ENCODE measurements around the gene FAM111B.
"Not testable (repeated sequence)": the region's sequence is repeated elsewhere in the genome, so short reads cannot be mapped to it uniquely, and the experiment has no call there.

Gene FAM111B

GRCh38 chr11:59106363-59107336 lies at the start of gene FAM111B:
FAM111B (plus strand) TSS chr11:59107237; CDS start chr11:59109626, 2,389 bp downstream.
- peak; percentile 95 for DNase-seq

DNA sequence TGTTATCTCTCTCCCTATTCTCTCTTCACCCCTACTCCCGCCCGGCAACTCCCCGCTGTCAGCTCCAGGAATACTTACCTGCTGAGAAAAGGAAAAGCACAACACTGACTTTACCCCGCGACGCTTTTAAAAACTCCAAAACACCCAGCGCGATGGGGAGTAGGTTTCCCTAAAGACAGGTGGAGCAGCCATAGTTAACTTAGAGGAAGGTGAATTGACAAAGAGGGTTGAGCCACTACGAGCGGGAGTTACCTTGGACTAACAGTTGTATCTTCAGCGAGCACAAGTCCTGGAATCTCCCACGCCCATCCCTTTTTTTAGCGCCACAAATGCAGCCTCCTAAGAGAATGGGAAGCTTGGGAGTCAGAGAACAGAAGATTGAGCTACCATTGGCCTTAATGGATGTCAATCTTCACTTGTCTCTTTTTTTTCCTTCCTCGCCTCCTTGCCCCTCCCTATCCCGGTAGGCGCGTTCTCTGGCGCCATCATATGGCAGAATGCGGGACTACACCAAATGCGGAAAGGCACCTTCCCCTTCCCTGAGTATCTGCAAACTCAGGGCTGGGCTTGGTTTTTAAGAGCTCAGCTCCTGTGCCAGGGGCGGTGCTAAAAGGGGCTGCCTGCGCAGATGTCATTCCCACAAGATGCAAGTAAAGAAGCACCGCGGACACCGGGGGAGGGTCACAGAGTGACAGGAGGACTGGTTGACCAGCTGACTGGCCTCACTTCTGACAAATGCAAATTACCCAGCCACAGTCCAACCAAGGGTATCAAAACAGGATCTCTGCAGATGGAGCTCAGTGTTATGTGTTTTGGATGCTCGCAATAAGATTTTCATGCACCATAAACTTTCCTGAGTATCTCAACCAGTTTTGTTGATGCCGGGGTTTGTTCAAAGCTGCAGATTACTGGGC lies 48.7 kb upstream of the FAM111B start:
- peak; percentile 87 for DNase-seq

GRCh38 chr11:59060096-59060495 lies 46.9 kb upstream of the FAM111B start:
- DNase-seq, result not testable (repeated sequence)

- no peak for DNase-seq
These were observed 44.2 kb upstream of the FAM111B start for GRCh38 chr11:59062602-59063529.

- DNase-seq, result not testable (repeated sequence)
These were observed 42.9 kb upstream of the FAM111B start for GRCh38 chr11:59063996-59064727.

GRCh38 chr11:59069087-59069486 lies 38.0 kb upstream of the FAM111B start:
- no peak for DNase-seq

- DNase-seq, result no peak
These were observed 30.0 kb upstream of the FAM111B start for GRCh38 chr11:59076876-59077571.

GRCh38 chr11:59078435-59078834 lies 28.6 kb upstream of the FAM111B start:
- no peak for DNase-seq

GRCh38 chr11:59079086-59079485 lies 28.0 kb upstream of the FAM111B start:
- DNase-seq, result no peak

DNA sequence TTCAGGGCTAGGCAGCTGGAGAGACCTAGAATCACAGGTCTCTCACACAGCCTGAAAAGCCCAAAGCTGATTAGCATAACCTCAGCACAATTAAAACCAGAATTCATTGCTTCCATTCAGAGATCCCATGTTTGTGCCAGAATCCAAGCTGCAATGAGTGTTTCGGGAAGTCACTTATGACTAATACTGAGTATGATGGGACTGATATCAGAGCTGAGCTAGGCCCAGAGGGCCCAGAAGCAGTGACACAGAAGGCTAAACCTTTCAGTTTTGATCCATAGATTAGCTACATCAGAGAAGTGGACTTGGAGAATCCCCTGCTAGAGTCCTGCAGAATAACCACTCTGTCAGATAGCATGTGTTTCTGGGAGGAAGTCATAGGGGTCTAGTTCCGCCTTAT lies 26.6 kb upstream of the FAM111B start:
- not testable (repeated sequence) for DNase-seq

DNA sequence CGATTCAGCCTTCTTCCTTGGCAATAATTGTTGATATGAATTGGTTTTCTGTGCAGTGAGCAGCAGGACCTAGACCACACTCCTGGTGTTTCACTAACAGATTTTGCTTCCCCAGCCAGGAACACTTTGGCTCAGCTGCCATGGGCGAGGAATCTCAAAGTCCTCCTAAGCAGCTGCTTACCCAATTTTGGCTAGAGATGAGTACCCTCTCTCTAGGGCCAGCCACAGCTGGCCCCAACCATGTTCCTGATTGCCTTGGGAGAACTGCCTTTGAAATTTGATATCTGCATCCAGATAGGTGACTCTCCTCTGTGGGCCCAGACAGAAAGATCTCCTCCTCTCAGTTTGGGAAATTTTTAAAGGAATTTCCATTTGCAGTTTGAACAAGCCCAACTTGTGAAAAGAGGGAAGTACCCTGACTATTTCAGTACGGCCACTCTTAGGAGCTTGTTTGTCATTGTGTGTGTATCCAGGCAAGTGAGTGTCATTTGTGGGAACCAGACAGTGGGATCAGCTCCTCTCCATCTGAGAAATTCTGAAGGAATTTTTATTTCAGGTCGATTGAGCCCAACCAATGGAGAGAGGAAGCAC lies 25.5 kb upstream of the FAM111B start:
- DNase-seq, result not testable (repeated sequence)

- DNase-seq, result not testable (repeated sequence)
These were observed 21.0 kb upstream of the FAM111B start, which contains the start of gene GLYATL1B for GRCh38 chr11:59086007-59086406. GLYATL1B (plus strand) TSS chr11:59086307; CDS start chr11:59086307, 0 bp downstream.

GRCh38 chr11:59088162-59088561 lies 18.9 kb upstream of the FAM111B start:
- no peak for DNase-seq

DNA sequence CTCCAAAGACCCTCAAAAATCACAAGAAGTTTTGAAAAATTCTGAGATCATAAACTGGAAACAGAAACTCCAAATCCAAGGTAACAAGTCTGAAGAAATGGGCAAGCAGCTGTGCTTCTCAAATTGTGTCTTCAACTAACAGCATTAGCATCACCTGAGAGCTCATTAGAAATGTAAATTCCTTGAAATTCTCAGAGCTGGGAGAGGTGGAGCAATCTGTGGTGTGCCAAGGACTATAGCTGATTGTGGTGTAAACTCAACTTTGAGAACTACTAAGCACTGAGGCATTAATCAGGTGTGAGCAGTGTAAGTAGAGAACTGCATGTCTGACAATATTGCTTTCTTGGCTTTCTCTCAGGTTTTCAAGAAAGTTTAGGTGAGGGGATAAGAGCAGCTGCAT lies 13.5 kb upstream of the FAM111B start:
- not testable (repeated sequence) for DNase-seq

- not testable (repeated sequence) for DNase-seq
These were observed 11.8 kb upstream of the FAM111B start for GRCh38 chr11:59095225-59095624.

DNA sequence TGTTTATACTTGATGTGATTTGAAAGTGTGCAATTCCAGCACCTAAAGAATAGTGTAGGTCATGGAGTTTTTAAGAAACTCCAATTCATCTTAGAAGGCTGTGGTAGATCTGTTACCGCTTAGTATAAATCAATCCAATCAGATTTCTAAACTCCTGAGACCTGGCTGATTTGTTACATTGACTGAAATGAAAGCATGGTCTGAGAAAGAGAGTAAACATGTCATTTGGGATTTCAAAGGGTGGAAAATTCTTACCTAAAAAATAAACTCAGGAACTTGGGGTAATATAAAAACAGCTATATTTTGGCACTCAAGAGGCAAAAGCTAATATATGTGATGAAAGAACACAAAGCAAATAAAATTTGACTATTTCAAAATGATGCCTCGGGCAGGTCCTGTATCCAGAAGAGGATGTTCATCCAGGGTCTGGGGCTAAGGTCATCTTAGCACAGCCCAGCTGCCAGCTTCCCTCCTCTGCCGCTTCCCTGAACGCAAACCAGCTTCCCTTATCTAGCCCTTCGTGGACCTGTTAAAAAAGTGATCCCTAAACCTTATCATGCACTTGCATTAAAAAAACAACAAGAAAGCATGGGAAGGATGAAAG lies 11.0 kb upstream of the FAM111B start:
- not testable (repeated sequence) for DNase-seq

DNA sequence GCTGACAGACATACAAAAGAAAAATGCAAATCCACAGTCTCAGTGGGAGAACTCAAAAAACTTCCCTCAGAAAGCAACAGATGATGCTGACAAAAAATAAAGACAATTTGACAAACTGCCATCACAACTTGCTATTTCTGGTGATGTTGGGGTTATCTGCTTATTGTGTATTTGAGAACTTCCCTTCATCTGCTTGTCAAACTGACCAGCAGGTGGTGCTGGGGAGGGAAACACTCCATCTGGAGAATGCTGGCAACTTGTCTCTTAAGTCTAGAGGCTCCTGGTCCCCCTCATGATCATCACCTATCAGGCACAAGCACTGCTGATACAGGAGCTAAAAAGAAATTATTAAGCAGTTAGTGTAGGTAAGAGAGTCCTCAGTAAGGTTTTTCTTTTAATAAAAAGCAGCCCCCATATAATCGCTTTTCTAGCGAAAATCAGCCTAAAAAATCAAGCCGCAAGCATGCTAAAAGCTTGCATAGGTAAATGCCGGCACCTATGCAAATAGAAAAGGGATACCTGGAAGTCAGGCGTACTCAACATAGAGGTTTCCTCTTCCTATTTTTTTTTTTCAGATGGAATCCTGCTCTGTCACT lies 9.8 kb upstream of the FAM111B start:
- peak; percentile 35 for DNase-seq

DNA sequence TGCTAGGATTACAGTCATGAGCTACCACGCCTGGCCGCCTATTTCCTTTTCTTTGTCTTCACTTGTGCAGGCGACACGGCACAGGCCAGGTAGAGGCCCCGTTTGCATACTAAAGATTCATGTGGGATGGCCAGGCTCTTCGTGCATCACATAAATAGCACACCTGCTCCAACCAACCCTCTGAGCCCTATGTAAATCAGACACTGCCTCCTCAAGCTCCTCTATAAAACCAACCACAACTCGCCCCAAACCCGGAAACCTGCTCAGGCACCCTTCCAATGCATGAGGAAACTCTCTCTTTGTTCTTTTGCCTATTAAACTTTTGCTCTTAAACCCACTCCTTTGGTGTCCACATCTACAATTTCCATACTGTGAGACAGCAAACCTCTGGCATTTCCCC lies 9.1 kb upstream of the FAM111B start:
- not testable (repeated sequence) for DNase-seq

GRCh38 chr11:59102259-59102765 lies 4.7 kb upstream of the FAM111B start:
- peak; percentile 32 for DNase-seq
